Activated CD8-positive, alpha-beta memory T cell treated with anti-CD3 and anti-CD28 coated beads, Interleukin-2, amount 50 U/mL, for 48 hours (primary cell): ENCODE results near the gene SCT.

ENCODE experiments used
- DNase-seq: peaks from one replicate; pipeline ENCODE4 v3.0.0-alpha.2; 2020

The SCT gene

DNA sequence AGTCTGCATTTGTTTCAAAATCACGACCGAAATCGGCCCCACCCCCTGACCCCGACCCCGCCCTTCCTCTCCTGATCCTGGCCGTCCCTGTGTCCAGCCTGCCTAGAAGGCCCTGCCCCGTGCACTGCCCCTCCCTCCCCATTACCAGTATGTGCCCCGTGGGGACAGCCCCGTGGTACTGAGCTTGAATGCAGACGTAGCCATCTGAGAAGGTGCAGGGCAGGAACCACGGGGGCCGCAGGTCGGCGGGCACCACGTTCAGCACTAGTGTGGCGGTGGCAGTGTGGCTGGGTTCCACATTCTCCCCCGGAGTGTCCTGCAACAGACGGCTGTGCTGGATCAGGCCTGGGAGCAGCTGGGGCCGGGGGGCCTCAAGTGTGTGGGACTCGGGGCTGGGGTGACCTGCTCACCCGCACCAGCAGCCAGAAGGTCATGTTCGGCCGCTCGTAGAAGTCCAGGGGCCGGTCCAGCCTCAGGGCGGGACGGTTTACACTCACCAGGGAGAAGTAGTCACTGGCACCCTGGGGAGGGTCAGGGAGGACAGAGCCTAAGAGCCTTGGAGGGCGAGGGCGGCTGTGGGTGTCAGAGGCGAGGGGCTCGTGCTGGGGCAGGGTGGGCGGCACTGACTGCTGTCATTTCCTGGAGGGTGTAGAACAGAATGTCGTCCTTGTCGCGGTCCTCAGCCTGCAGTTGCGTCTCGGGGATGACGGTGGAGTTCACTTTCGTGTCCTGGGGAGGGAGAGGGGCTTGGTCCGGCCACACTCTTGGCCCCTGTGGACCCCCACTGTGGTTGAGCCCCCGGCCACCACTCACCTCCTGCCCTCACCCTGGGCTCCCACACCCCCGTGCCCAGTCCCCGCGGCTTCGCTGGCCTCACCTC lies 5.8 kb downstream of the SCT start:
- no peak for DNase-seq

GRCh38 chr11:620201-620600 lies 6.8 kb downstream of the SCT start:
- DNase-seq: no peak

DNA sequence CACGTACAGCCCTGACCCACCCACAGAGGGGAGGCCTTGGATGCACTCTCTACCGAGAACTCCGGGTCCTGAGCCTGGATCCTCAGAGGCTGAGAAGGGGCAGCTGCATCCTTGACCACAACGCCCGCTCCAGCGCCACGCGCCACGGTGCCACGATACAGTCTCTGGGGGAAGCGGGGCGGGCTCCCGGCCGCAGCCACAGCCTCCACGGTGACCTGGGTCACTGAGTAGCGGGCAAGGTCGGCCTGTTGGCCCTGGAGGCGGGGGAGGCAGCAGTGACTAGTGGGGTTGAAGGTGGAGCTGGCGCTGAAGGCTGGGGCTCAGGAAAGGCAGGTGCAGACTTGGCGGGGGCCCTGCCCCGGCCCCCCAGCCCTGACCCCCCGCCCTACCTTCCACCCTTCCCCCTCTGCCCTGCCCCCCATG lies 7.3 kb downstream of the SCT start:
- DNase-seq: no peak

GRCh38 chr11:618856-619627 lies 7.9 kb downstream of the SCT start:
- DNase-seq: no peak

DNA sequence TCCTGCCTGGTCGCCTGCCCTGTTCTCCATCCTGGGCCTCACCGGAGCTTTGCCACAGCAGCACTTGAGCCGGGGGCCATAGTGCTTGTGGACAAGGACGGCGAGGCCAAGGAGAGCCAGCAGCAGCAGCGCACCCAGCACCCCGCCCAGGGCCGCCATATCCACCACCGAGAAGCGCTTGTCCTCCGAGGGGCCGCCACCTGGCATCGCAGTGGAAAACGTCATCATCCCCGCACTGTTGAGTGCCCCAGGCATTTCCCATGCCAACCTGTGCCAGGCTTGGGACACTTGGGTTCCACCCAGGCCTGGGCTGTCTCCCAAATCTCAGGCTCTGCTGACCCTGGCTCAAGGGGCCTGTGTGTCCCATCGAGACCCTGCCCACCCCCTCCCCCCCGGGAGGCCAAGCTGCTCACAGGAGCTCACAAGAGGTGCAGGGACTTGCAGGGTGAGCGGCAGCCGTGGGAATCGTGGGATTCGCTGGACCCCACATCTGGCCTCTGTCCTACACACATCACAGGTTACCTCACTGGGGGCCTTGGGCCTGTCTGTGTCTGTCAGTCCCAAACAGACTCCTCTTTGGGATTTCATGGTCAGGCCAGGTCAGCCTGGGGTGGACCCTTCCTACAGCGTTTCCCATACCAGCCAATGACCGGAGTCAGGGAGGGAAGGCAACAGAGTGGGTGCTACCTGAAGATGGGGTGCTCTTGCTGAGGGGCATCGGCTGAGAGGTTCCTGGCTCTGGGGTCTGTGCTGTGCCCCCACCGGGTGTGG lies 8.9 kb downstream of the SCT start:
- DNase-seq: no peak

DNA sequence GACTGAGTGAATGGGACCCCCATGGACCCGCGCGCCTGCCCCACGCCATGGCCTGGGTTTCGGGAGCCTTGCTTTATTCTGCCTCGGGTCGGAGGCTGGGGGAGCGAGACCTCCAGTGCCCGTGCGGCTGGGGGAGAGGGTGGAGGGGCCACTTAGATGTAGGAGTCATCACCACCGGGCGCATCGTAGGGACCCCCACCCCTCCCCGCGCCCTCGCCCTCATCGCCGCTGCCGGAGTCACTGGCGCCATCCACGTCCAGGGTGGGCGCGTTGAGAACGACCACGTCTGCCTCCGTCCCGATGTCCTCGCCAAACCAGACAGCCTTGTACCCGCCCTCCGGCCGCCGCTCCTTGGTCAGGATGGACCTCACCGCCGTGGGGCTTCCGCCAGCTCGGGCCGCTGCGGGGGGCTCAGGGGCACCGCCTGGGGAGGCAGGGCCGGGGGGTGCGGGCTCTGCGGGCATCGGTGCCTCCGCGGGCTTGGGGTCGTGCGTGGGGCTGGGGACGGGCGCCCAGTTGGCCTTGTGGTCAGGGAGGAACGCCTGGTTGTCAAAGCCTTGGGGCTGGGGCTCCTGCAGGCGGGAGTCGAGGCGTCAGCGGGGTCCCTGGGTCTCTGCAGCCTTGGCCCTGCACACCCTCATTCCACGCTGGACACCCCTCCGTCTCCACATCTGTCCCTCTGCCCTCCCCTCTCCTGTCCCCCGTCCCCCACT lies 9.6 kb downstream of the SCT start:
- no peak for DNase-seq

- DNase-seq: no peak
Observed at GRCh38 chr11:616320-617198, 10.4 kb downstream of the SCT start.

DNA sequence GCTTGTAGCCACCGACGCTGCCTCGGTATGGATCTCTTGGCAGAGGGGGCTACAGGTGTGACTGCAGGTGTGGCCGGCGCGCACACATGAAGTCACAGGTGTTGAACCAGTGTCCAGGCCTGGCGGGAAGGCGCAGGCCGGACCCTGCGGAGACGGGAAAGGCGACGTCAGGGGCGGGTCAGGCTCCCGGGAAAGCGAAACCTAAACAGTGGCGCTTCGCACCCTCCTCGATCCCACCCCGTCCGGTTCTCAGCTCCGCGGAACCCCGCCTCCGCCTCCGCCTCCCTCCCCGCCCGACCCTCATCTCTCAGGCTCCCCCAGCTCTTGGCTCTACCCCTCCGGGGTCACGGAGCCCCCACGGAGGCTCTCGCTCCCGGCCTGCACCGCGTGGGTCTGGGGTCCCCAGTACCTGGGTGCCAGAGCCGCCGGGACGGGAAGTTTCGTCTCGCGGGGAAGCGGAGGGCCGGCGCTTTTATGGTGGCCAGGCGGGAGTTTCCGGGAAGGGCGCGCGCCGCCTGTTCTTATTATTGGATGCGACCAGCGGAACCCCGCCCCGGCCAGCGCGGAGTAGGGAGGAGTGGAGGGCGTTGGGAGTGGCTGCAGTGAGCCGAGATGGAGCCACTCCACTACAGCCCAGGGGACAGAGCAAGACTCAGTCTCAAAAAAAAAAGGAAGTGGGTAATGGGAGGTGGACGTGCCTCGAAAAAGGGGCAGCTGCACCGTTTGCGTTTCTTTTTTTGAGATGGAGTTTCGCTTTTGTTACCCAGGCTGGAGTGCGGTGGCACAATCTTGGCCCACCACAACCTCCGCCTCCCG lies 11.3 kb downstream of the SCT start, which contains the start of gene IRF7:
TSS of gene IRF7 (minus strand) at position 447 of the 816 bp plus-strand sequence. CDS start 586 bp downstream, outside the sequence.
- DNase-seq: peak; percentile 93

DNA sequence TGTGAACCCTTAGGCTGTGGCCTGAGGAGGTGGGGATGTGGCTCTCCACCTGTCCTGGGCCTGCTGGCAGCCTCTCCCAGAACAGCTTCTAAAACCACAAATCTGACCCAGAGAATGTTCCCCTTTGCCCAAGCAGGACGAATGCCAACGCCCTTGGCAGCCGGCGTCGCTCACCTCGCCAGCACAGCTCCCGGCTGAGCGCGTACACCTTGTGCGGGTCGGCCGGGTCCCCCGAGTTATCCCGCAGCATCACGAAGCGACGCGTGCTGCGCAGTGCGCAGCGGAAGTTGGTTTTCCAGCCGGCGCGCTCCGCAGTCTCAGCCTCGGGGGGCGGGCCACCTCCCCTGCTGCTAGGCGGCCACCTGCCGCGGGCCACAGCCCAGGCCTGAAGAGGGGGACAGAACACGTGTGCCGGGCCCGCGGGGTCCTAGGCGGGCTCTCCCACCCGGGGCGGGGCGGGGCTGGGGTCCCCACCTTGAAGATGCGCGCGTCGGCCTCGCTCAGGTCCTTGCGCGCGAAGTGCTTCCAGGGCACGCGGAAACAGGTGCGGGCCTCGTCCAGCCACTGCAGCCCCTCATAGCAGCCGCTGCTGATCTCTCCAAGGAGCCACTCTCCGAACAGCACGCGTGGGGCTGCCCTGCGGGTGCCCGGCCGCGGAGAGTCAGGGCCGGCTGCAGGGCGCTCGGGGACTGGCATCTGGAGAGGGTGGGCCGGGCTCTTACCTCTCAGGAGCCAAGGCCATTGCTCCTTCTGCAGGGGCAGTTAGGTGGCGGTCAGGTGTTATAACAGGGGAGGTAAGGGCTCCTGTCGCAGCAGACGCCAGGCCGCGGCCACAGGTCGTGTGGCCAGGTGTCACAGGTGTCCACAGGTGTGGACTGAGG lies 12.1 kb downstream of the SCT start:
- DNase-seq: peak; percentile 69

DNA sequence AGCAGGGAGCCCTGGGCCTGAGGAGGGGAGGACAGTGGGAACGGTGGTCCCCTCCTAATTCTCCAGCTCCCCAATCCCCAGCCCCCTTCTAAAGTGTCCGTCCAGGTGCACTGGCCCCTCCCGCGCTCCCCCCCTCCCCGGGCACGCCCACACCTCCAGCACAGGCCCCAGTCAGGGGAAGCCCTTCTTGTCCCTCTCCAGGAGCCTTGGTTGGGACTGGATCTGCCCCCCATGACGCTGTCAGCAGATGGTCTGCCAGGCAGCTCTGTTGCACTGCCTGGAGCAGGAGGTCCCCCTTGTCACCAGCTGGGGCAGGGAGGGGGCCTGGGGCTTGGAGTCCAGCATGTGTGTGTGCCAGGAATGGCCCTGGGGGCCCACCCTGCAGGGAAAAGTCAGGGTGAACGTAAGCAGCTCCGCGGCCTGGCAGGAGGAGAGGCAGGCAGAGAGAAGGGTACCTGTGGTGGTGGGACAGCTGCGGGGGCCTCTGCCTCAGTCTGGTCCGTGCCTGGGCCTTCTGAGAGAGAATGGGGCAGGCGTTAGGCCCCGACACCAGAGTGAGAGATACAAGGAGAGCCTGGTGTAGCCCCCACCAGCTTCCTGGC lies 12.9 kb downstream of the SCT start:
- DNase-seq: no peak

DNA sequence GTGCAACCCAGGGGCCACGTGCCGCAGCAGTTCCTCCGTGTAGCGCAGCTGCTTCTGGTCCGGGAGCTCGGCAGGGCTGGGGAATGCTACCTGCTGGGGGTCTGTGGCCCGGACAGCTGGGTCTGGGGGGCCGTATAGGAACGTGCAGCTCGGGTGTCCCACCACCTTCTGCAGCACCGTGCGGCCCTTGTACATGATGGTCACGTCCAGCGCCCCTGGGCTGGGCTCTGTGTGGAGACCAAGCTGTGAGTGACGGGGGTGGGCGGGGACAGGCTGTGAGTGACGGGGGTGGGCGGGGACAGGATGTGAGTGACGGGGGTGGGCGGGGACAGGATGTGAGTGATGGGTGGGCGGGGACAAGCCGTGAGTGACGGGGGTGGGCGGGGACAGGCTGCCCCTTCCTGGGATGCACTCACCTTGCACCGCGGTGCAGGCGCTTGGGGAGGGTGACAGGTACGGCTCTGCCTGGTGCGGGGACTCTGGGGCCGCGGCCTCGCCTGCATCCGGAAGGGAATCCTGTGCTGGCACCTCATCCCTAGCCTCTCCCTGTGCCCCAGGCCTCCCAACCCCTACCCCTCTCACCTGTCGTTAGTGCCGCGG lies 13.5 kb downstream of the SCT start:
- peak; percentile 86 for DNase-seq

DNA sequence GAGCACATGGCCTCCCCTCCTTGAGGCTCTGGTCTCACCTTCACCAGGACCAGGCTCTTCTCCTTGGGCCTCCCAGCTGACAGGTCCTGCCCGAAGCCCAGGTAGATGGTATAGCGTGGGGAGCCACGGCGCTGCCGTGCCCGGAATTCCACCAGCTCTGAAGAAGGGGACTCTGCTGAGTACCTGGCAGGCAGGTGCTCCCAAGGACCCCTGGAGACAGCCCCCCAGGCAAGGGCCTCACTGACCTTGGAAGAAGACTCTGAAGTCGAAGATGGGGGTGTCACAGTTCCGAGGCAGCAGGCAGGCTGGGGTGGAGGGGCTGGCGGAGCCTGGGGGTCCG lies 14.1 kb downstream of the SCT start:
- DNase-seq: no peak

DNA sequence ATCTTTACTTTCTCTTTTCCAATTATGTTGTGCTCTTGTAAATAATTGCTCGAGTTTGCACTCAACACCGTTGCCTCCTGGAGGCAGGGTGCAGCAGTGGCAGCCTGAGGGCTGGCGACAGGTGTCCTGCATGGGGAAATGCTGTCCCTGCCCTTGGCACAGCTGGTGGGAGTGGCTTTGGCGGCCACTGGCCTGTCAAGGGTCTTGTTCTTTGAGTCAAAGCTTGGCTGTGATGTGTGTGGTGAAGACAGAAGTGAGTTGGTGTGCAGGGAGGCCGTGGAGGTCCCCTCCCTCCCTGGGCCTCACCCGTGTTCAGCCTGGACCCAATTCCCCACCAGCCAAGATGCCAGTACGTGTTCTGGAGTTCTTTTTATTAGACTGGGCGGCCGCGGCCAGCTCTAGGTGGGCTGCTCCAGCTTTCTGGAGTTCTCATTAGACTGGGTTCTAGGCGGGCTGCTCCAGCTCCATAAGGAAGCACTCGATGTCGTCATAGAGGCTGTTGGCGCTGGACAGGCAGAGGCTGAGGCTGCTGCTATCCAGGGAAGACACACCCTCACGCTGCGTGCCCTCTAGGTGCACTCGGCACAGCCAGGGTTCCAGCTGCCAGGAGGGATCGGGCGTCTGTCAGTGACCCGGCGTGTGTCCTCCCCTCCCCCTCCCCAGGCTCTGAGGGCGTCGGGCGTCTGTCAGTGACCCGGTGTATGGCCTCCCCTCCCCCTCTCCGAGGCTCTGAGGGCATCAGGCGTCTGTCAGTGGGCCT lies 14.6 kb downstream of the SCT start:
- DNase-seq: no peak

DNA sequence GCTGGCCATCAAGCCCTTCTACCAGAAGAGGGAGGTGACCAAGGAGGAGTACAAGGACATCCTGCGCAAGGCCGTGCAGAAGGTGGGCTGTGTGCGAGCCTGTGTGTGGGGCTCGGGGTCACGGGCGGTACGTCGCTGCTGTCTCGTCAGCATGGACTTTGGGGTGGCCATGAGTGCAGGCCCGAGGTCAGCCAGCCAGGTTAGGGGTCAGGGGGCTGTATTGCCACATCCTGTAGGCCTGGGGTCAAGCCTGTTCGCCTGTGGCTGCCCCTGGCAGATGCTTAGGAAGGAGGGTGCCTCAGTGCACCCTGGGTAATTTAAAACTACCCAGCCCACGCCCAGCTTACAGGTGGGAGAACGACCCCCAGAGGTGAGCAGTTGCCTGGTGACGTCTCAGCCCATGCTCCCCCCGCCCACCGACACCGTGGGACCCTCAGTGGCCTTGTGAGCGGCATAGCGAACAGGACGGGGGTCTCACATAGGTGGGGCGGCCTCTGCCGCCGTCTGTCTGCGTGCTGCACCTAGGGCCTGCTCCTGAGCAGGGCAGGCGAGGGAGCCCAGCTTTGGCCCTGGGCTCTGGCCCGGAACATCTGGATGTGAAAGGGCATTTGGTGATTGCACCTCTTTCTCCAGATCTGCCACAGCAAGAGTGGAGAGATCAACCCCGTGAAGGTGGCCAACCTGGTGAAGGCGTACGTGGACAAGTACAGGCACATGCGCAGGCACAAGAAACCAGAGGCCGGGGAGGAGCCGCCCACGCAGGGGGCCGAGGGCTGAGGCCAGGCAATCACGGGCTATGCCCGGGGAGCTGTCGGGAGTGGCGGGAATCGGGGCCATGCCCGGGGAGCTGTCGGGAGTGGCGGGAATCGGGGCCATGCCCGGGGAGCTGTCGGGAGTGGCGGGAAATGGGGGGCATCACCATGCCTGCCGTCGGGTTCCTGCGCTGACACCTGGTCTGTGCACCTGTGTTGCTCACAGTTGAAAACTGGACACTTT lies 15.7 kb downstream of the SCT start:
- DNase-seq: no peak

- DNase-seq: no peak
Observed at GRCh38 chr11:610146-610801, 16.7 kb downstream of the SCT start.

DNA sequence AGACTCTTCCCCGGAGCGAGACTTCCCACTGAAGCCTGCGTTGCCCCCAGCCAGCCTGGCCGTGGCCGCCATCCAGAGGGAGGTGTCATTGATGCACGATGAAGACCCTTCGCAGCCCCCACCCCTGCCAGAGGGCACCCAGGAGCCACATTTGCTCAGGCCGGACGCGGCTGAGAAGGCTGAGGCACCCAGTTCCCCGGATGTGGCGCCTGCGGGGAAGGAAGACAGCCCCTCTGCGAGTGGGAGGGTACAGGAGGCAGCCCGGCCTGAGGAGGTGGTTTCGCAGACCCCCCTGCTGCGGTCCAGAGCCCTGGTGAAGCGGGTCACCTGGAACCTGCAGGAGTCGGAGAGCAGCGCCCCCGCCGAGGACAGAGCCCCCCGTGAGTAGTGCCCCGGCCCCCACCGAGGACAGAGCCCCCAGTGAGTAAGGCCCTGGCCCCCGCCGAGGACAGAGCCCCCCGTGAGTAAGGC lies 17.6 kb downstream of the SCT start:
- DNase-seq: no peak
